HCT116 (cell line): ENCODE results near the gene CHMP4B.

ENCODE experiments used
- EZH2 ChIP-seq: fragments of 200-600 bp; sonication (generic); IDR thresholded peaks from 2 replicates; pipeline ENCODE4 v1.6.1; 2017; ENCODE audit warnings: antibody characterized with exemption, mixed run types
- POLR2A ChIP-seq: IDR thresholded peaks from 2 replicates; pipeline ENCODE4 v1.7.0; 2011; ENCODE audit warnings: borderline replicate concordance; ENCODE audit not compliant: insufficient read depth, insufficient read length; ENCODE audit errors: extremely low read depth
- POLR2AphosphoS5 ChIP-seq: IDR thresholded peaks from 2 replicates; pipeline ENCODE4 v1.6.1; 2011; ENCODE audit warnings: mild to moderate bottlenecking, low read depth, low read length, moderate library complexity
- ZNF274 ChIP-seq: fragments of 200-500 bp; sonication (Bioruptor generic); IDR thresholded peaks from 2 replicates; pipeline ENCODE4 v1.6.1; 2014; ENCODE audit warnings: mild to moderate bottlenecking, low read depth, low read length, inconsistent platforms
- TF ChIP-seq, protein P1 (sequence below): IDR thresholded peaks from 2 replicates; pipeline ENCODE4 v1.6.1; 2012; ENCODE audit warnings: low read depth
- TF ChIP-seq, protein P2 (sequence below), 3 experiments: fragments of 200-600 bp in 1 of 3; sonication (generic) in 1 of 3; IDR thresholded peaks in 2 of 3; conservative IDR thresholded peaks in 1 of 3; 2 replicates each; pipeline ENCODE4 v1.5.1; 2012 to 2017; ENCODE audit warnings: low read depth in 2 of 3, low read length in 2 of 3, antibody characterized with exemption in 1 of 3, borderline replicate concordance in 1 of 3, control low read depth in 1 of 3, mild to moderate bottlenecking in 1 of 3, mixed read lengths in 1 of 3, mixed run types in 1 of 3, moderate library complexity in 1 of 3; ENCODE audit not compliant: insufficient read depth in 1 of 3
- TF ChIP-seq, protein P3 (sequence below): IDR thresholded peaks from 2 replicates; pipeline ENCODE4 v1.6.1; 2011; ENCODE audit warnings: mild to moderate bottlenecking, low read length, moderate library complexity; ENCODE audit not compliant: insufficient replicate concordance; ENCODE audit errors: extremely low read depth
- TF ChIP-seq, protein P4 (sequence below): IDR thresholded peaks from 2 replicates; pipeline ENCODE4 v1.6.1; 2012

DNA sequence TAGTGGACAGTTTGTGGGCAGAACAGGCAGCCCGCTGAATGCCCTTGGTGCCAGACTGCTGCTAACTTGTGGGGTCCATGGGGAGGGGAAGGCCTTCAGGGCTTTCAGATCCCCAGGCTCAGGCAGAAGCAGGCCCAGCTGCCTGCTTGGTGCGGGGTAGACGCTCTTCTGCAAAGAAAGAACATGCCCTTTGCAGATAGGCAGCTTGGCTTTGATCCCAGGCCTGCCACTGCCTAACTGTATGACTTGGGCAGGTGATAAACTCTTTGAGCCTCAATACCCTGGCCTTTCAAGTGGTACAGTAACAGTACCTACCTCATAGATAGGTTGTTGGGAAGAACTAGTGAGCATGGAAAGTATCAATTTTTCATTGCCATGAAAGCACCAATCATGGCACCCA, 28.4 kb downstream of the CHMP4B start:
- TF ChIP-seq, protein P1, sequence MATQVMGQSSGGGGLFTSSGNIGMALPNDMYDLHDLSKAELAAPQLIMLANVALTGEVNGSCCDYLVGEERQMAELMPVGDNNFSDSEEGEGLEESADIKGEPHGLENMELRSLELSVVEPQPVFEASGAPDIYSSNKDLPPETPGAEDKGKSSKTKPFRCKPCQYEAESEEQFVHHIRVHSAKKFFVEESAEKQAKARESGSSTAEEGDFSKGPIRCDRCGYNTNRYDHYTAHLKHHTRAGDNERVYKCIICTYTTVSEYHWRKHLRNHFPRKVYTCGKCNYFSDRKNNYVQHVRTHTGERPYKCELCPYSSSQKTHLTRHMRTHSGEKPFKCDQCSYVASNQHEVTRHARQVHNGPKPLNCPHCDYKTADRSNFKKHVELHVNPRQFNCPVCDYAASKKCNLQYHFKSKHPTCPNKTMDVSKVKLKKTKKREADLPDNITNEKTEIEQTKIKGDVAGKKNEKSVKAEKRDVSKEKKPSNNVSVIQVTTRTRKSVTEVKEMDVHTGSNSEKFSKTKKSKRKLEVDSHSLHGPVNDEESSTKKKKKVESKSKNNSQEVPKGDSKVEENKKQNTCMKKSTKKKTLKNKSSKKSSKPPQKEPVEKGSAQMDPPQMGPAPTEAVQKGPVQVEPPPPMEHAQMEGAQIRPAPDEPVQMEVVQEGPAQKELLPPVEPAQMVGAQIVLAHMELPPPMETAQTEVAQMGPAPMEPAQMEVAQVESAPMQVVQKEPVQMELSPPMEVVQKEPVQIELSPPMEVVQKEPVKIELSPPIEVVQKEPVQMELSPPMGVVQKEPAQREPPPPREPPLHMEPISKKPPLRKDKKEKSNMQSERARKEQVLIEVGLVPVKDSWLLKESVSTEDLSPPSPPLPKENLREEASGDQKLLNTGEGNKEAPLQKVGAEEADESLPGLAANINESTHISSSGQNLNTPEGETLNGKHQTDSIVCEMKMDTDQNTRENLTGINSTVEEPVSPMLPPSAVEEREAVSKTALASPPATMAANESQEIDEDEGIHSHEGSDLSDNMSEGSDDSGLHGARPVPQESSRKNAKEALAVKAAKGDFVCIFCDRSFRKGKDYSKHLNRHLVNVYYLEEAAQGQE = no peak
- TF ChIP-seq, protein P2, sequence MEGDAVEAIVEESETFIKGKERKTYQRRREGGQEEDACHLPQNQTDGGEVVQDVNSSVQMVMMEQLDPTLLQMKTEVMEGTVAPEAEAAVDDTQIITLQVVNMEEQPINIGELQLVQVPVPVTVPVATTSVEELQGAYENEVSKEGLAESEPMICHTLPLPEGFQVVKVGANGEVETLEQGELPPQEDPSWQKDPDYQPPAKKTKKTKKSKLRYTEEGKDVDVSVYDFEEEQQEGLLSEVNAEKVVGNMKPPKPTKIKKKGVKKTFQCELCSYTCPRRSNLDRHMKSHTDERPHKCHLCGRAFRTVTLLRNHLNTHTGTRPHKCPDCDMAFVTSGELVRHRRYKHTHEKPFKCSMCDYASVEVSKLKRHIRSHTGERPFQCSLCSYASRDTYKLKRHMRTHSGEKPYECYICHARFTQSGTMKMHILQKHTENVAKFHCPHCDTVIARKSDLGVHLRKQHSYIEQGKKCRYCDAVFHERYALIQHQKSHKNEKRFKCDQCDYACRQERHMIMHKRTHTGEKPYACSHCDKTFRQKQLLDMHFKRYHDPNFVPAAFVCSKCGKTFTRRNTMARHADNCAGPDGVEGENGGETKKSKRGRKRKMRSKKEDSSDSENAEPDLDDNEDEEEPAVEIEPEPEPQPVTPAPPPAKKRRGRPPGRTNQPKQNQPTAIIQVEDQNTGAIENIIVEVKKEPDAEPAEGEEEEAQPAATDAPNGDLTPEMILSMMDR (IDR thresholded peaks at IDR 0.05 in 2 of 3, conservative IDR thresholded peaks at IDR 0.05 in 1 of 3; ENCODE audit: borderline replicate concordance in 1 of 3, insufficient read depth in 1 of 3, low read depth in 2 of 3, low read length in 2 of 3) = no peak
- TF ChIP-seq, protein P3, sequence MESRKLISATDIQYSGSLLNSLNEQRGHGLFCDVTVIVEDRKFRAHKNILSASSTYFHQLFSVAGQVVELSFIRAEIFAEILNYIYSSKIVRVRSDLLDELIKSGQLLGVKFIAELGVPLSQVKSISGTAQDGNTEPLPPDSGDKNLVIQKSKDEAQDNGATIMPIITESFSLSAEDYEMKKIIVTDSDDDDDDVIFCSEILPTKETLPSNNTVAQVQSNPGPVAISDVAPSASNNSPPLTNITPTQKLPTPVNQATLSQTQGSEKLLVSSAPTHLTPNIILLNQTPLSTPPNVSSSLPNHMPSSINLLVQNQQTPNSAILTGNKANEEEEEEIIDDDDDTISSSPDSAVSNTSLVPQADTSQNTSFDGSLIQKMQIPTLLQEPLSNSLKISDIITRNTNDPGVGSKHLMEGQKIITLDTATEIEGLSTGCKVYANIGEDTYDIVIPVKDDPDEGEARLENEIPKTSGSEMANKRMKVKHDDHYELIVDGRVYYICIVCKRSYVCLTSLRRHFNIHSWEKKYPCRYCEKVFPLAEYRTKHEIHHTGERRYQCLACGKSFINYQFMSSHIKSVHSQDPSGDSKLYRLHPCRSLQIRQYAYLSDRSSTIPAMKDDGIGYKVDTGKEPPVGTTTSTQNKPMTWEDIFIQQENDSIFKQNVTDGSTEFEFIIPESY = no peak
- TF ChIP-seq POLR2AphosphoS5 (no peak), POLR2A (no peak), EZH2 (no peak), ZNF274 (no peak)
- TF ChIP-seq, protein P4, sequence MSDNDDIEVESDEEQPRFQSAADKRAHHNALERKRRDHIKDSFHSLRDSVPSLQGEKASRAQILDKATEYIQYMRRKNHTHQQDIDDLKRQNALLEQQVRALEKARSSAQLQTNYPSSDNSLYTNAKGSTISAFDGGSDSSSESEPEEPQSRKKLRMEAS = no peak
